NCI-H2081 treated with DMSO at 0.1 percent for 48 hours (cell line): ENCODE results near the gene SGF29.
"Not testable (repeated sequence)": the region's sequence is repeated elsewhere in the genome, so short reads cannot be mapped to it uniquely, and the experiment has no call there.

ENCODE experiments used
- DNase-seq: peaks from one replicate; lab custom pipeline; 2025; lab: John Stamatoyannopoulos, UW

SGF29 gene

DNA sequence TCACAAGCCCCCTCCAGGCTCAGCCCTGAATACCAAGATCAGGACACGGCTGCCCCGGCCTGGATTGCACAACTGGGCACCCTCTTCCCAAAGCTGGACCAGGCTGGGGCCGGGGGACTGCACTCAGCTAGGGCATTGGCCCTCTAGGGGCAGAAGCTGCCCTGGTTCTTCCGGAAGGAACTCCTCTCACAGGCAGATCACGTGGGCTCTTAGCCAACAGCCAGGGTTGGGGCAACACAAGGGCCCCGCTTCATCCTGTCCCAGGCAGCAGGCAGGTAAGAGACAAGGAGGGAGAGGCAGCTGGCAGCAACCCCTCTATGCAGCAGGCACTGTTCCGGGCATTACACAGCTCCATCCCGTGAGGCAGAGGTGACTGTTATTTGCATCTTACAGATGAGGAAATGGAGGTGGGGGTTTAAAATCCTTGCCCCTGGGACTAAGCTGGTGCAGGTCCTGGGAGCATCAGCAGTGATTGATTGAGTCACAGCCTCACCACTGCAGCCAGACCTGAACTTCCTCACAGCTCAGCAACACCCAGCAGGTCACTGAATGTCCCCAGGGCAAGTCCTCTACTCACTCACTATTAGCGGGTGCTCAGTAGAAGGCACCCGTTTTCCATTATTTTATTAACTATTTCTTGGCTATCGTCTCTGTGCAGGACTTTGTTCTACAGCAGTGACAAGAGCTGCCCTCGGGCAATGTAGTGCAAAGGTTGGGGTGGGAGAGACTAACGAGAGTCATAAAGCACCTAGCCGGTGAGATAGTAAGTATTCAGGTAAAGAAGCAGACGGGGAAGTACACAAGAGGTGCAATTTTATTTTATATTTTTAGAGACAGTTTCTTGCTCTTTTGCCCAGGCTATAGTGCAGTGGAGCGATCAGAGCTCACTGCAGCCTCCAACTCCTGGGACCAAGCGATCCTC lies 58.9 kb downstream of the SGF29 start:
- DNase-seq, result not testable (repeated sequence)

DNA sequence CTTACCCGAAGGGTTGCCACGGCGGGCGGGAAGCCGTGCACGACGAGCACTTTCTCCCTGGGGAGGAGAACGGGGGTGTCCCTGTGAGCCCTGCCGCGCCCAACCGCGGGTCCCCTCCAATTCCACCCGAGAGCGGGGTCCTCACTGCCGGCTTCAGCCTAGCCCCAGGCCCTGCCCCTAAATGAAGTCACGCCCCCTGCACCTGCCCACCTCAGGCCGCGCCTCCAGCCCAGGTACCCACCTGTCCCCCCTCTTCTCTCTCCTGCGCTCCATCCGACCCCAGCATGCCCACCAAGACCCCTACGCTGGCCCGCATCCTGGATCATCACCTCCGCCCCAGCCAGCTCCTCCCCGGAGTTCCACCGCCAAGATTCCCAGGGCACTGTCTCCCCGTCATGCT lies 60.2 kb downstream of the SGF29 start:
- DNase-seq, result not testable (repeated sequence)

DNA sequence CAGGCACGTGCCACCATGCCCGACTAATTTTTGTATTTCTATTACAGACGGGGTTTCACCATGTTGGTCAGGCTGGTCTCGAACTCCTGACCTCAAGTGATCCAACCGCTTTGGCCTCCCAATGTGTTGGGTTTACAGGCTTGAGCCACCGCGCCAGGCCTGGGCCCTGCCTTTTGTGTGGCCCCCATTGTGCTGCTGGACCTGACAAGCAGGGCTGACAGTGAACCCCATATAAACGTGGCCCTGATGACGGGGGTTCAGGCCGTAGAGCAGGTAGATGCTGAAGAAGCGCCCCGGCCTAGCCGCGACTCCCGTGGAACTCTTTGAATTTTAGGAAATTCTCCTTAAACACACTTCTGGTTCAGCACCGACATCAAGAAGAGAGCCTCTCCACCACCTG lies 60.8 kb downstream of the SGF29 start:
- DNase-seq, result not testable (repeated sequence)

DNA sequence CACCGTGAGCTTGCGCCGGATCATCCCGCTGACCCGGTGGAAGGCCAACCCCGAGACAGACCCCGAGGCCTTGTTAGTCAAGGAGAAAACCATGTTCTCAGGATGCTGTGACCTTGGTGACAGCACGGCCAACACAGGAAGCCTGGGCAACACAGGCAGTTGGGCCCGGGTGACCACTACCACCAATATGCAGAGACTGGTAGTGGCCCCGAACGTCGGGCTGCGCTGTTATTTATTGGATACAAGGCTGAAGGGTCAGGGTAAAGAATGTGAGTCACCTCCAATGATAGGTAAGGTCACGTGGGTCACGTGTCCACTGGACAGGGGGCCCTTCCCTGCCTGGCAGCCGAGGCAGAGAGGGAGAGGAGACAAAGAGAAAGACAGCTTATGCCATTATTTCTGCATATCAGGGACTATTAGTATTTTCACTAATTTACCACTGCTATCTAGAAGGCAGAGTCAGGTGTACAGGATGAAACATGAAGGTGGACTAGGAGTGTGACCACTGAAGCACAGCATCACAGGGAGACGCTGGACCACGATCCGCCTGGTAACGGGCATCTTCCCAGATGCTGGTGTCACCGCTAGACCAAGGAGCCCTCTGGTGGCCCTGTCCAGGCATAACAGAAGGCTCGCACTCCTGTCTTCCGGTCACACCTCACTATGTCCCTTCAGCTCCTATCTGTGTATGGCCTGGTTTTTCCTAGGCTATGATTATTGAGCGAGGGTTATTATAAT lies 61.9 kb downstream of the SGF29 start:
- DNase-seq, result not testable (repeated sequence)

DNA sequence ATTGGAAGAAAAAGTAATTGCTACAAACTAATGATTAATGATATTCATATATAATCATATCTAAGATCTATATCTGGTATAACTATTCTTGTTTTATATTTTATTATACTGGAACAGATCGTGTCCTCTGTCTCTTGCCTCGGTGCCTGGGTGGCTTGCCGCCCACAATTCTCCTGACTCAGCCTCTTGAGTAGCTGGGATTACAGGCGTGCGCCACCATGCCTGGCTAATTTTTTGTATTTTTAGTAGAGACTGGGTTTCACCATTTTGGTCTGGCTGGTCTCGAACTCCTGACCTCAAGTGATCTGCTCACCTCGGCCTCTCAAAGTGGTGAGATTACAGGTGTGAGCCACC lies 62.5 kb downstream of the SGF29 start:
- not testable (repeated sequence) for DNase-seq

DNA sequence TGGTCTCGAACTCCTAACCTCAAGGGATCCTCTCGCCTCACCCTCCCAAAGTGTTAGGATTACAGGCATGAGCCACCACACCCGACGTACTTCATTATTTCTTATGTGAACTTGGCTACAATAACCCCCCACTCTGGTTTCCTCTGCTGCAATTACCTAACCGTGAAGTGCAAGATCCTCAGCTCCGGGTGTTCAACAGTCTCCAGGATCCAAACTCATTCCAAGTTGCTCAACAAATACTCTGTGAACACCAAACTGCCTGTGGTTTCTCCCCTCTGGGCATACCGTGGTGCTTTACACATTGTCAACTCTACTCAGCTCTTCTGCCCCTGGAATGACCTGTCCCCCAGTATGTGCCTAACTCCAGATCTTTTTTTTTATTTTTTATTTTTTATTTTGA lies 62.9 kb downstream of the SGF29 start:
- DNase-seq, result no peak

DNA sequence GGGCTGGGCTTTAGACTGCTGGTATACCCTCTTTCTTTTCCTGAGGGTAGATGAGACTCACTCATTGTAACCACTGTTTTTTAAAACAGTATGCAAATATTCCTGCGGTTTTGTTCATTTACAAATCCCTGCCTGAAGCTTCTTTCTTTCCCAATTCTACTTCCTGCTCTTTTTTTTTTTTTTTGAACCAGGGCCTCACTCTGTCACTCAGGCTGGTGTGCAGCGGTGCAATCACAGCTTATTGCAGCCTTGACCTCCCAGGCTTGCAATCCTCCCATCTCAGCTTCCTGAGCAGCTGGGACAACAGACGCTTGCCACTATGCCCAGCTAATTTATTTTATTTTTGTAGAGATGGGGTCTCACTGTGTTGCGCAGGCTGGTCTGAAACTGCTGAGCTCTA lies 64.2 kb downstream of the SGF29 start:
- no peak for DNase-seq

DNA sequence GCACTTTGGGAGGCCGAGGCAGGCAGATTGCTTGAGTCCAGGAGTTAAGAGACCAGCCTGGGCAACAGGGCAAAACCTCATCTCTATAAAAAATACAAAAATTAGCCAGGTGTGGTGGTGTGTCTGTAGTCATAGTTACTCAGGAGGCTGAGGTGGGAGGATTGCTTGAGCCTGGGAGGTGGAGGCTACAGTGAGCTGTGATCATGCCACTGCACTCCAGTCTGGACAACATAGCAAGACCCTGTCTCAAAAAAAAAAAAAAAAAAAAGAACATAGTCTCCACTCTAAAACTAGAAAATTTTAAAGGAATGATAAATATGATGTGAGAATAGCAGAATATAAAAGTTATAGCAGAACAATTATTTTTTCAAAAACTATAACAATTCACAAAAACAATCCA lies 66.6 kb downstream of the SGF29 start:
- not testable (repeated sequence) for DNase-seq

DNA sequence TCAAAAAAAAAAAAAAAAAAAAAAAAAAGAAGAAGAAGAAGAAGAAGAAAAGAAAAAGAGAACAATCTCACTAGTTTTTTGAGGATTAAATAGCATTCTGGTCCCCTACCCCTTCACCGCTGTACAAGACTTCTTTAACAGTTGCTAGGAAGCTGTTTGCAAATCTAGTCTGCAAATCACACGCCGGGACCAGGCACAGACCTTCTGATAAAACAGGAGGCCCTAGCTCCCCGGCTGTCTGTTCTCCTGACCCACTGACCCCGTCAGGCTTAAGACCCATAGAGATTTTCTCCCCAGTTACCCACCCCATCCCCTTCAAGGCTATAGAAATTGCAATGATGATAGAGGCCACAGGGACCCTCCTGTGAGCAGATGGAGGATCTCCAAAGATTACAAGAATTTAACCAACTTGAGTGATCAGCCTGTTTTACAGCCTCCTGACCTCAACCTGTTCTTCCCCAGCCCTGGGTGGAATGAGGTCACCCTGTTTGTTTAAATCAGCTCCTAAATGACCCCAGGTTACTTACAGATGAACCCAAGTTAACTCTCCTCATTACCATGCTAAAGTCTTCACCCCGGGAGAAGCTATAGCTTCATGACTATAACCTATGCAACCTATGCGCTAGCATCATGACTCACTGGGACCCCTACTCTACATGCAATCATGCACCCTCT lies 67.9 kb downstream of the SGF29 start:
- DNase-seq, result no peak

DNA sequence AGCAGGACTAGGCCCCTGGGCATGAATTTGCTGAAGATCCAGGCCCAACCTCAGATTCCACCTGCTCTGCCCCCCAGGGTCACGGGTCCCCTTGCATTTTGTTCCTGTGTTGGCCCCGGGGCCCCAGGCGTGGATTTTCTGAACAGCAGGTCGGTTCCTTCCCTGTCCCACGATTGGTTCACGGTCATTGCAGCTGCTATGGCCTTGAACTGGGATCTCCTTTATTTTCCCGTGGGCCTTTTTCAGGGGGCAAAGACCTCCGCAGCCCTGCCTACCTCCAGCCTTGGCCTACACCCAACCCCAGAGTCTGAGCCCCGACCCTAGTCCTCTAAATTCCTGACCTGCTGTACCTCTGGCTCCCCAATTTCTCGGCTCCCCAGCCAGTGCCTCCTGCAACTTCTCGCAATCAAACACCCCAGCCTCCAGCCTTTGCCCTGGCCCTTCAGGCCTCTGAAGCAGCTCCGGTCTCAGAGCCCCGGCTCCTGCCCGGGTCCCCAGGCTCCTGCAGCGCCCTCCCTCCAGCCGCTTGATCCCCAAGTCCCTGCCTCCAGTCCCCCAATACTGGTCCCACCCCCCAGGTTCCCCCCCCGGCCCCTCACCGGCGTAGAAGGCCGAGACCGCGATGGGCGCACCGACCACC lies 68.9 kb downstream of the SGF29 start:
- DNase-seq, result not testable (repeated sequence)

DNA sequence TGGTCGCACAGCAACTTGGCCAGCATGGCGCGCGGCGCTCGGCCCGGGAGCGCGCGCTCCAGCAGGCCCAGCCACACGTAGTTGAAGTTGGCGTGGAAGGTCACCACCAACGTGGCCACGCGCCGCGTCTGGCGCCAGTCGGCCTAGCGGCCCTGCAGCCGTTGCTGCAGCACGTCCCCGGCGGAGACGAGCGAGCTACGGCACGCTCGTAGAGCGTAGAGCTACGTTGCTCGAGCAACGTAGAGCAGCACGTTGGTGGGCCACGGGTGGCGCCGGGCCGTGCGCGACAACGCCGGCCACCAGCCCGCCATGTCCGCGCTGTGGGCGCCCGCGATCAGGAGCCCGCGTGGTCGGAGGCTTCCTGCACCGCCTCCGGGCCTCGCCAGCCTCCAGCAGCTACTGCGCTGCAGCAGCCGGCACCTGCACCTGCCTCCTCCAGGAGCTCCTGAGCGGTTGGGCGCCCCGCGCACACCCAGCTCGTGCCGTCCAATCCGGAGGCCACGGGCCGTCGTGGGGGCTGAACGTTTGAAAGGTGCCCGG lies 69.5 kb downstream of the SGF29 start:
- DNase-seq, result peak; percentile 32

DNA sequence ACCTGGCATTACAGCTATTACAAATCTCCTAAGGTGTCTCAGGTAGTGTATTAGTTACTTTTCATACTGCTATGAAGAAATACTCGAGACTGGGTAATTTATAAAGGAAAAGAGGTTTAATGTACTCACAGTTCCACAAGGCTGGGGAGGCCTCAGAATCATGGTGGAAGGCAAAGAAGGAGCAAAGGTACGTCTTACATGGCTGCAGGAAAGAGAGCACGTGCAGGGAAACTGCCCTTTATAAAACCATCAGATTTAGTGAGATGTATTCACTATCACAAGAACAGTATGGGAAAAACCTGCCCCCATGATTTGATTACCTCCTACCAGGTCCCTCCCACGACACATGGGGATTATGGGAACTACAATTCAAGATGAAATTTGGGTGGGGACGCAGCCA lies 77.2 kb downstream of the SGF29 start:
- not testable (repeated sequence) for DNase-seq

DNA sequence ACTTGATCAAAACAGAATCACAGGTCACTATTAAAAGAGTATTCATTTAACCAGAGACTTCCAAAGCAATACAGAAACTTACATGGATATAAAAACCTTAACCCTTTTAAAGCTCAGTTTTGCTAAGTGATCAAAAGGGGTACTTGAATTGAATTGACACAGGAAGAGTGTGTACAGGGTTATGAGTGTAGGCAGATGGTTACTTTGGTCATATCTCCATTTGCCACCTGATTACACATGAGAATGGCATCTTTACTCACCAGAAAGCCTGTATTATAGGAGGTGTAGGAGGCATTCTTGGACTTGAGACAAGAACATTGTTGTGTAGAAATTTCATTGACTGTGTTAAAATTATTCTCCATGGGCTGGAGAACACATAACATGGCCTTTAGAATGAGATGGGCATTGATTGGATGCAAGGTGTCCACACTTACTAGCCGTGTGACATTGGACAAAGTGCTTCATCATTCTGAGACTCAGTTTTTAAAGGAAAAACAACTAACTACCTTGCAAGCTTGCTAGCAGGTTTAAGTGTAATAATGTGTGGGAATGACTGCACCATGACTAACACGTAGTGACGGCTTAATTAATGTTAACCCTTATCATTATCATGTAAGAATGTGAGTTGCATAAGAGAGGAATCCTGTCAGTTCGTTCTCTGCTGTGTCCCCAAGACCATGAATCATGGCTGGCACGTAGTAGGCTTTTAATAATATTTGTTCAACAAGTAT lies 82.5 kb downstream of the SGF29 start:
- DNase-seq, result not testable (repeated sequence)

DNA sequence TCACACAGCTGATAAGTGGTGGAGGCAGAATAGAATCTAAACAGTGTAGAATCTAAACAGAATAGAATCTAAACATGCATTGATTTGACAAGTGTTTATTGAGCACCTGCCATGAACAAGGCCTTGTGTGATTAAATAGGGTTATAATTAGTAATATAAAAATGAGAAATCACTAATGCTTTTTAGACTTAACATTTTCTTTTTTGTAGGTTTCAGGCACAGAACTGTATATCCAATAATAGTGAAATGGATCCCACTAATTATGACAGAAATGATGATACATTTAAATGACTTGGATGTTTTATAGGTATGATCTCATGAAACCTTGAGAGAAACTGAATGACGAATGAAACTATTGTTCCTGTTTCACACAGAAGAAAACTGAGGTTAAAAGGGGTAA lies 84.0 kb downstream of the SGF29 start, which contains the start of gene NPIPB8:
Gene NPIPB8 (plus strand): TSS at position 301 of the 400 bp plus-strand sequence. CDS start 296 bp downstream, outside the sequence.
- not testable (repeated sequence) for DNase-seq

DNA sequence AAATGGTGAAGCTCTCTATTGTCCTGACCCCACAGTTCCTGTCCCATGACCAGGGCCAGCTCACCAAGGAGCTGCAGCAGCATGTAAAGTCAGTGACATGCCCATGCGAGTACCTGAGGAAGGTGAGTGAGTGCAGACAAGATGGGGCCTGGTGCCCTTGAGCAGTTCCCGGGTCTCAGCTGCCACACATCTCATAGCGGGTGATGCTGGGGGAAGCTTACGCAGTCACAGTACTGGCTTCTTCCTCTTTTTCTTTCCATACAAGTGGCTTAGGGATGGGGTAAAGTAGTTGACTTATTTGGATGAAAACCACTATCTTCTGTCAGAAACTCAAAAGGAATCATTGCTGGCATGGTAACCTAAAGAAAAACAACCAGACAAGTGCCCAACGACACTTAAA lies 84.6 kb downstream of the SGF29 start:
- not testable (repeated sequence) for DNase-seq

DNA sequence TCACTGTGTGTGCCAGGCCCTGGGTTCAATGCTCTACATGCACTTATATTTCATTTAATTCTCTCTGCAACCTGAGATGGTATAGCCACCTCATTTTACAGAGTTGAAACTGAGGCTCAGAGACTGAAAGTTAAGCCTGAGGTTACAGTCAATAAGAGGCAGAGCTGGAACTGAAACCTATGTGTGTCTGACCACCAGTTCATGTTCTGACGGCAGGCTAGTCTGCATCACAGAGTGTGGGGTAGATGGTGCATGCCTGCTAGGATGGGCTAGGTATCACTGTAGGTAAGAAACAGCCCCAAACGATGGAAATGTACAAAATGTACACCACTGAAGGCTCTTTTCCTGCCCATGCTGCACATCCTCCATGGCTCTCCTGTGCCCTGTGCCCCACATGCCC lies 86.2 kb downstream of the SGF29 start:
- not testable (repeated sequence) for DNase-seq
